HepG2 (cell line): ENCODE data around the gene TTC28. TPM values are rescaled to one million over a fixed set of nuclear protein-coding genes. Genes with fewer than 3 reads are reported as not detected.

Experiments used
- ATAC-seq: fragments of 200-7000 bp; cut with Tn5 transposase; 3 replicates; pipeline ENCODE4 v1.9.1; 2020; ENCODE audit warnings: mild to moderate bottlenecking, moderate library complexity
- BruUV-seq: library from RNA; stranded (reverse); fragments of 400-500 nt; replicated peaks from 2 replicates; lab custom pipeline; 2021; lab: Mats Ljungman, UMichigan
- CTCF ChIA-PET: fragments of 300-600 bp; formaldehyde crosslinking; extraction: SDS; loops from one replicate; lab custom pipeline; 2021; ENCODE audit warnings: low total read pairs, inconsistent platforms, low intra/inter-chr PET ratio; lab: Yijun Ruan, JAX
- POLR2A ChIA-PET: fragments of 350-600 bp; sonication (Branson Sonifier 250); formaldehyde crosslinking; loops from one replicate; lab custom pipeline; 2020; ENCODE audit warnings: antibody characterized with exemption, inconsistent platforms; lab: Yijun Ruan, JAX
- DNase-seq: peaks from one replicate; pipeline ENCODE4 v3.0.0-alpha.2; 2015; ENCODE audit warnings: low spot score
- FAIRE-seq: peaks from 3 replicates; lab custom pipeline; 2011; peaks lifted over from hg19 to GRCh38; lab: Jason Lieb, UNC
- H2AFZ ChIP-seq: one replicate; pipeline ENCODE4 v1.6.1; 2011; ENCODE audit warnings: low read length, inconsistent platforms
- H3K27ac ChIP-seq: fragments of 300-600 bp; 3 replicates; pipeline ENCODE4 v1.8.0; 2011; ENCODE audit warnings: mixed run types, mild to moderate bottlenecking, mixed read lengths, low read length, inconsistent platforms; ENCODE audit not compliant: insufficient read depth; ENCODE audit errors: extremely low read length
- H3K27me3 ChIP-seq, 2 experiments: fragments of 200-600 bp in 1 of 2; 2 replicates in 1 of 2; 3 replicates in 1 of 2; pipeline versions ENCODE4 v1.6.0 to v1.8.0; 2011; ENCODE audit warnings: low read length in 2 of 2, mild to moderate bottlenecking in 2 of 2, moderate library complexity in 2 of 2, inconsistent platforms in 1 of 2; ENCODE audit not compliant: insufficient read depth in 2 of 2, control insufficient read depth in 1 of 2
- H3K36me3 ChIP-seq, 2 experiments: fragments of 200-600 bp in 1 of 2; replicated peaks in 1 of 2; 2 replicates in 1 of 2; 3 replicates in 1 of 2; pipeline versions ENCODE4 v1.5.1 to v1.8.0; 2011; ENCODE audit warnings: low read length in 2 of 2, inconsistent platforms in 1 of 2; ENCODE audit not compliant: insufficient read depth in 2 of 2, control insufficient read depth in 1 of 2
- H3K4me1 ChIP-seq: 2 replicates; pipeline ENCODE4 v1.5.1; 2012; ENCODE audit warnings: low read length, inconsistent platforms; ENCODE audit not compliant: insufficient read depth
- H3K4me2 ChIP-seq: 2 replicates; pipeline ENCODE4 v1.6.0; 2011; ENCODE audit warnings: low read depth, low read length, inconsistent platforms
- H3K4me3 ChIP-seq, 3 experiments: fragments of 200-600 bp in 1 of 3; sonication (generic), shearing (Covaris generic) in 1 of 3; replicated peaks in 1 of 3; 2 replicates each; pipeline ENCODE4 v1.5.1; 2011 to 2016; ENCODE audit warnings: low read length in 3 of 3, inconsistent platforms in 2 of 3, low read depth in 2 of 3, mild to moderate bottlenecking in 2 of 3, control low read depth in 1 of 3, mixed read lengths in 1 of 3; ENCODE audit not compliant: insufficient read depth in 1 of 3
- H3K79me2 ChIP-seq: one replicate; pipeline ENCODE4 v1.6.1; 2011; ENCODE audit warnings: low read length, inconsistent platforms; ENCODE audit not compliant: insufficient read depth
- H3K9ac ChIP-seq: 2 replicates; pipeline ENCODE4 v1.6.0; 2011; ENCODE audit warnings: mild to moderate bottlenecking, low read depth, low read length, inconsistent platforms; ENCODE audit not compliant: insufficient read depth
- H3K9me3 ChIP-seq: 2 replicates; pipeline ENCODE4 v1.5.1; 2012; ENCODE audit warnings: mild to moderate bottlenecking, low read length
- H4K20me1 ChIP-seq: 2 replicates; pipeline ENCODE4 v1.6.0; 2011; ENCODE audit warnings: inconsistent platforms, mild to moderate bottlenecking, low read length, moderate library complexity; ENCODE audit not compliant: insufficient read depth
- MLLT10 ChIP-seq: sonication (generic); formaldehyde crosslinking; IDR thresholded peaks from 2 replicates; pipeline ENCODE4 v1.4.0; 2020; ENCODE audit warnings: missing genetic modification reagents
- ONECUT2 ChIP-seq: sonication (generic); formaldehyde crosslinking; IDR thresholded peaks from 2 replicates; pipeline ENCODE4 v1.4.0; 2020; ENCODE audit warnings: missing genetic modification reagents
- RCOR2 ChIP-seq: IDR thresholded peaks from 2 replicates; pipeline ENCODE4 v1.6.1; 2016; ENCODE audit warnings: missing biosample characterization, missing genetic modification reagents
- SMAD1 ChIP-seq: sonication (generic); formaldehyde crosslinking; IDR thresholded peaks from 2 replicates; pipeline ENCODE4 v1.4.0; 2020; ENCODE audit warnings: missing genetic modification reagents, low read depth, mild to moderate bottlenecking, borderline replicate concordance
- TAF1 ChIP-seq: sonication (generic); formaldehyde crosslinking; IDR thresholded peaks from 2 replicates; pipeline ENCODE4 v1.4.0; 2020; ENCODE audit warnings: missing genetic modification reagents
- ZNF652 ChIP-seq: IDR thresholded peaks from 2 replicates; pipeline ENCODE4 v1.6.1; 2016; ENCODE audit warnings: low read depth, borderline replicate concordance
- ZNF709 ChIP-seq: sonication (generic); formaldehyde crosslinking; IDR thresholded peaks from 2 replicates; pipeline ENCODE4 v1.5.0; 2020; ENCODE audit warnings: mild to moderate bottlenecking, missing genetic modification reagents
- ZNF775 ChIP-seq: sonication (generic); formaldehyde crosslinking; IDR thresholded peaks from 2 replicates; pipeline ENCODE4 v1.4.0; 2020; ENCODE audit warnings: missing genetic modification reagents, mild to moderate bottlenecking, moderate library complexity, borderline replicate concordance
- WGBS: methylation state at CpG from one replicate; pipeline ENCODE4 v1.1.6; 2017; ENCODE audit warnings: low lambda C conversion rate; 5-methylcytosine and 5-hydroxymethylcytosine counted together
- in situ Hi-C: cut with HindIII; loops from 2 replicates; pipeline ENCODE4 v1.10.0; 2017; ENCODE audit warnings: low pct_unique_long_range_greater_than_20kb; ENCODE audit not compliant: extremely low pct_ligation_motif_present
- intact Hi-C: fragments of 100-400 bp; cut with micrococcal nuclease; formaldehyde crosslinking; loops from one replicate; pipeline ENCODE4 v1.10.0; 2022; ENCODE audit not compliant: unreplicated experiment
- polyA plus RNA-seq, 8 experiments: library from polyadenylated mRNA; depleted of rRNA in 3 of 8; stranded (reverse) in 7 of 8; unstranded in 1 of 8; fragments of >200 nt; fragmentation: Illumina TruSeq in 4 of 8; extraction: Trizol in 4 of 8; gene quantifications; 2 replicates each; pipeline versions ENCODE4 v1.2.1 to v1.2.3, GENCODE V29; 2011 to 2016; ENCODE audit warnings: low read depth in 4 of 8, missing spikeins in 1 of 8, mixed read lengths in 1 of 8; ENCODE audit not compliant: insufficient read depth in 1 of 8
- total RNA-seq, 5 experiments: library from RNA; depleted of rRNA; stranded (reverse); fragments of >200 nt; fragmentation: Illumina TruSeq; extraction: Trizol; gene quantifications; 2 replicates each; pipeline ENCODE4 v1.2.3, GENCODE V29; 2016; ENCODE audit warnings: low read depth in 1 of 5
- TF ChIP-seq, protein P1 (sequence below): sonication (generic); formaldehyde crosslinking; IDR thresholded peaks from 2 replicates; pipeline ENCODE4 v1.5.0; 2020; ENCODE audit warnings: mild to moderate bottlenecking, missing genetic modification reagents, moderate library complexity
- TF ChIP-seq, protein P2 (sequence below): sonication (generic); formaldehyde crosslinking; IDR thresholded peaks from 2 replicates; pipeline ENCODE4 v1.4.0; 2020; ENCODE audit warnings: mild to moderate bottlenecking, missing genetic modification reagents

Gene TTC28
- total and polyA plus RNA-seq, 2 of the 13 experiments (the other 11 are each of a cell fraction or from before 2014, with no cell fraction given), result 4.2 to 13.1 TPM

DNA sequence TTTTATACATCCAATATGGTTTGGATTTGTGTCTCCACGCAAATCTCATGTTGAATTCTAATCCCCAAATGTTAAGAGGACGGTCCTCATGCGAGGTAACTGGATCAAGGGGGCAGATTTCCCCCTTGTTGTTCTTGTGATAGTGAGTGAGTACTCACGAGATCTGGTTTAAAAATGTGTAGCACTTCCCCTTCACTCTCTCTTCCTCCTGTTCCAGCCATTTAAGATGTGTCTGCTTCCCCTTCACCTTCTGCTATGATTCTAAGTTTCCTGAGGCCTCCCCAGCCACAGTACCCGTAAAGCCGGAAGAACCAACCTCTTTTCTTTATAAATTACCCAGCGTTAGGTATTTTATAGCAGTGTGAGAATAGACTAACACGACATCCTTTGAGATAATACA, 98.6 kb downstream of the TTC28 start:
- ATAC-seq (no peak), FAIRE-seq (no peak), DNase-seq (no peak)
- CTCF ChIA-PET, result no interaction called here
- POLR2A ChIA-PET, result no interaction called here
- Histone ChIP-seq H3K27me3 (no peaks in the 10 kb centered on the region), H4K20me1 (no peaks in the 10 kb centered on the region), H3K4me1 (no peaks in the 10 kb centered on the region), H3K36me3 (0 out of 5 replicates have a peak, but pooled peaks cover 0 to 3% of the 10 kb centered on the region in 2 experiments), H3K27ac (no peak overlapping the region), H3K9me3 (no peaks in the 10 kb centered on the region), H3K4me3 (no peak overlapping the region), H3K79me2 (no peaks in the 10 kb centered on the region), H3K4me2 (no peak overlapping the region), H2AFZ (no peak overlapping the region), H3K9ac (no peak overlapping the region)
- in situ Hi-C loops (no loop called here), intact Hi-C loops (no loop called here)
- 97% methylated on average over 8 of the region's 8 CpGs for WGBS
- no TSS peak for BruUV-seq
- TF ChIP-seq, protein P1, sequence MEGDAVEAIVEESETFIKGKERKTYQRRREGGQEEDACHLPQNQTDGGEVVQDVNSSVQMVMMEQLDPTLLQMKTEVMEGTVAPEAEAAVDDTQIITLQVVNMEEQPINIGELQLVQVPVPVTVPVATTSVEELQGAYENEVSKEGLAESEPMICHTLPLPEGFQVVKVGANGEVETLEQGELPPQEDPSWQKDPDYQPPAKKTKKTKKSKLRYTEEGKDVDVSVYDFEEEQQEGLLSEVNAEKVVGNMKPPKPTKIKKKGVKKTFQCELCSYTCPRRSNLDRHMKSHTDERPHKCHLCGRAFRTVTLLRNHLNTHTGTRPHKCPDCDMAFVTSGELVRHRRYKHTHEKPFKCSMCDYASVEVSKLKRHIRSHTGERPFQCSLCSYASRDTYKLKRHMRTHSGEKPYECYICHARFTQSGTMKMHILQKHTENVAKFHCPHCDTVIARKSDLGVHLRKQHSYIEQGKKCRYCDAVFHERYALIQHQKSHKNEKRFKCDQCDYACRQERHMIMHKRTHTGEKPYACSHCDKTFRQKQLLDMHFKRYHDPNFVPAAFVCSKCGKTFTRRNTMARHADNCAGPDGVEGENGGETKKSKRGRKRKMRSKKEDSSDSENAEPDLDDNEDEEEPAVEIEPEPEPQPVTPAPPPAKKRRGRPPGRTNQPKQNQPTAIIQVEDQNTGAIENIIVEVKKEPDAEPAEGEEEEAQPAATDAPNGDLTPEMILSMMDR (CRISPR knock-in tag), result no peak
- no peak for TF ChIP-seq MLLT10 (CRISPR knock-in tag)
- TF ChIP-seq, protein P2, sequence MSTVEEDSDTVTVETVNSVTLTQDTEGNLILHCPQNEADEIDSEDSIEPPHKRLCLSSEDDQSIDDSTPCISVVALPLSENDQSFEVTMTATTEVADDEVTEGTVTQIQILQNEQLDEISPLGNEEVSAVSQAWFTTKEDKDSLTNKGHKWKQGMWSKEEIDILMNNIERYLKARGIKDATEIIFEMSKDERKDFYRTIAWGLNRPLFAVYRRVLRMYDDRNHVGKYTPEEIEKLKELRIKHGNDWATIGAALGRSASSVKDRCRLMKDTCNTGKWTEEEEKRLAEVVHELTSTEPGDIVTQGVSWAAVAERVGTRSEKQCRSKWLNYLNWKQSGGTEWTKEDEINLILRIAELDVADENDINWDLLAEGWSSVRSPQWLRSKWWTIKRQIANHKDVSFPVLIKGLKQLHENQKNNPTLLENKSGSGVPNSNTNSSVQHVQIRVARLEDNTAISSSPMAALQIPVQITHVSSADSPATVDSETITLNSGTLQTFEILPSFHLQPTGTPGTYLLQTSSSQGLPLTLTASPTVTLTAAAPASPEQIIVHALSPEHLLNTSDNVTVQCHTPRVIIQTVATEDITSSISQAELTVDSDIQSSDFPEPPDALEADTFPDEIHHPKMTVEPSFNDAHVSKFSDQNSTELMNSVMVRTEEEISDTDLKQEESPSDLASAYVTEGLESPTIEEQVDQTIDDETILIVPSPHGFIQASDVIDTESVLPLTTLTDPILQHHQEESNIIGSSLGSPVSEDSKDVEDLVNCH (CRISPR knock-in tag), result no peak

DNA sequence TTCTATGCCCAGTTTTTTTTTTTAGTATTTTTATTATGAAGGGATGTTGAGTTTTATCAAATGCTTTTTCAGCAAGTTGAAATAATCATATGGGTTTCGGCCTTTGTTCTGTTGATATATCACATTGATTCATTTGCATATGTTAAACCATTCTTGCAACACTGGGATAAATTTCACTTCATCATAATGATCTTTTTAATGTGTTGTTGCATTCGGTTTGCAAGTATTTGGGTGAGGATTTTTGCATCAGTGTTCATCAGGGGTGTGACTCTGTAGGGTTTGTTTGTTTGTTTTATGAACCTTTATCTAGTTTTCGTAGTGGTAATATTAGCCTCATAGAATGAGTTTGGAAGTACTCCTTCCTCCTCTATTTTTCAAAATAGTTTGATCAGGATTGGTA, 103.5 kb downstream of the TTC28 start:
- no TSS peak for BruUV-seq
- CTCF ChIA-PET, result no interaction called here
- no peak overlapping the region for H3K4me3 ChIP-seq
- WGBS, result 95% methylated on average over 3 of the region's 3 CpGs
- ATAC-seq, result no peak
- TF ChIP-seq SMAD1 (CRISPR knock-in tag) (no peak), ONECUT2 (CRISPR knock-in tag) (no peak), RCOR2 (CRISPR knock-in tag) (no peak), TAF1 (CRISPR knock-in tag) (no peak), ZNF652 (CRISPR knock-in tag) (no peak), ZNF775 (CRISPR knock-in tag) (no peak), ZNF709 (CRISPR knock-in tag) (no peak)
- TF ChIP-seq, all 625 proteins: peak for 0
- Histone ChIP-seq H2AFZ (no peak overlapping the region), H3K27me3 (no peaks in the 10 kb centered on the region), H3K4me1 (peaks cover 9% of the 10 kb centered on the region), H3K79me2 (no peaks in the 10 kb centered on the region), H3K9ac (no peak overlapping the region), H3K27ac (no peak overlapping the region), H4K20me1 (no peaks in the 10 kb centered on the region), H3K4me2 (no peak overlapping the region), H3K9me3 (no peaks in the 10 kb centered on the region), H3K36me3 (no peaks in the 10 kb centered on the region)
- intact Hi-C loops, result no loop called here
- DNase-seq (no peak), FAIRE-seq (no peak)
- POLR2A ChIA-PET, result no interaction called here
- in situ Hi-C loops, result no loop called here
